Pancreas (tissue), 10 donors: ENCODE results near the gene PEMT. TPM values are rescaled to one million over a fixed set of nuclear protein-coding genes. Genes with fewer than 3 reads are reported as not detected.

Experiments used
- ATAC-seq, 4 donors: fragments of 200-7000 bp; cut with Tn5 transposase; one replicate each; pipeline versions ENCODE4 v1.8.0 to v1.9.1; 2020; ENCODE audit warnings: mild to moderate bottlenecking in 4 of 4, moderate library complexity in 4 of 4
- DNase-seq, 6 donors: peaks; one replicate each; pipeline ENCODE4 v3.0.0-alpha.2; 2020
- FAIRE-seq: peaks from 2 replicates; lab custom pipeline; 2012; peaks lifted over from hg19 to GRCh38; lab: Jason Lieb, UNC
- H3K27ac ChIP-seq, 4 donors: fragments of 200-600 bp; sonication (generic); 1 replicate in 3 of 4; 2 replicates in 1 of 4; pipeline versions ENCODE4 v1.5.0 to v1.8.0; 2020
- H3K27me3 ChIP-seq, 4 donors: fragments of 200-600 bp; one replicate each; pipeline ENCODE4 v1.8.0; 2021
- H3K36me3 ChIP-seq, 3 donors: fragments of 200-600 bp; sonication (generic) in 1 of 3; one replicate each; pipeline versions ENCODE4 v1.5.0 to v1.8.0; 2020 to 2021
- H3K4me1 ChIP-seq, 3 donors: fragments of 200-600 bp; one replicate each; pipeline ENCODE4 v1.8.0; 2021
- H3K4me3 ChIP-seq, 4 donors: fragments of 200-600 bp; sonication (generic) in 2 of 4; one replicate each; pipeline versions ENCODE4 v1.5.0 to v1.8.0; 2020 to 2021
- H3K9me3 ChIP-seq, 4 donors: fragments of 200-600 bp; one replicate each; pipeline ENCODE4 v1.8.0; 2021
- WGBS, 2 donors: extraction: QIAGEN DNeasy Blood & Tissue Kit; methylation state at CpG; one replicate each; pipeline ENCODE4 v1.1.7; 2013; 5-methylcytosine and 5-hydroxymethylcytosine counted together
- intact Hi-C, 3 donors: fragments of 100-400 bp; cut with DNase I; formaldehyde crosslinking; loops; one replicate each; pipeline versions ENCODE4 v1.11.1 to v1.14.2; 2022
- polyA plus RNA-seq, 2 donors: library from polyadenylated mRNA; stranded (reverse); fragments of 200-250 nt; gene quantifications; one replicate each; pipeline ENCODE4 v1.2.3, GENCODE V29; 2013
- total RNA-seq, 6 donors: library from RNA; stranded (reverse); fragmentation: NEBNext Ultra II Directional in 4 of 6; extraction: Animal tissue kit (Norgen Biotek cat#: 25700) in 4 of 6; gene quantifications; one replicate each; pipeline versions ENCODE4 v1.2.1 to v1.2.4, GENCODE V29; 2021 to 2023
- TF ChIP-seq, protein P1 (sequence below), 4 donors: fragments of 200-600 bp; sonication (generic) in 3 of 4; IDR thresholded peaks; one replicate each; pipeline versions ENCODE4 v1.5.0 to v1.8.0; 2021; ENCODE audit warnings: antibody characterized with exemption in 4 of 4
- donor health status: healthy with polysubstance abuse.
- donor health status: DM: no; HTN: no; CAD: no; lungs with moderate emphysema.
- donor health status: DM: no; HTN: no; CAD: no.
- donor health status: control.
- donor health status: control.
- donor health status: Bipolar disorder and iron deficiency.
- donor health status: DM: yes; HTN: yes; CAD: no.
- donor health status: DM: no; HTN: no; CAD: no.
- donor health status: DM: no; HTN: no; CAD: no.
- donor health status: DM: yes; HTN: yes; CAD: no.

The PEMT gene
- total and polyA plus RNA-seq, 8 donors = 14.8 to 109 (median 24.6) TPM

DNA sequence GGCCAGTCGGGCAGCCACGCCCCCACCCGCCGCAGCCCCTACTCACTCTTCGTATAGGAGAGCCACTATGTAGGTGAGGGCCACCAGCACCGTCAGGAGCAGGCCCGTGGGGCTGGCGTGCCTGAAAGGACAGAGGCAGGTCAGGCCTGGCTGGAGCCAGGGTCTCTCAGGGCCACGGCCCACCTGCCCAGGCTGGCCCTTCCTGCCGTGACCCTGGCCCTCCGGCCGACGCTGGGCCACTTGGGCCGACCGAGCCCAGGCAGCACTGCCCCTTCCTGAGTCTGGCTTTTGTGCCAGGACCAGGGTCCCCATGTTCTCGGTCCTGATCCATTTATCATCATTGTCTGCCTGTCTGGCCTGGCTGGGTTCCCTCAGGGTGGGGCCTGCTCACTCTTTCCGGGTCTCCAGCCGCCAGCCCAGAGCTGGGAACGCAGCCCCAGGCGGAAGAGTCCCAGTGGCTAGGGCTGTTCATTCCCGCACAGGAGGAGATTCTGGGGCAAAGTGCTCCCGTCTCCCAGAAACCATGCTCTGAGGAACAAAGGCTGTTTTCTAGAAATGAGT lies 85.2 kb downstream of the PEMT start:
- H3K27me3 ChIP-seq = no peaks in the 10 kb centered on the region
- WGBS, 2 donors = 75 to 80% methylated on average over 22 of the region's 22 CpGs
- intact Hi-C loops = no loop called here
- H3K36me3 ChIP-seq = no peaks in the 10 kb centered on the region
- peak overlapping the region; percentile 47 to 79 (median 67) for H3K27ac ChIP-seq
- DNase-seq = peak in 4 of 6 donors; percentile 42 to 75 (median 58)
- ATAC-seq = peak; percentile 60 to 77 (median 68)
- TF ChIP-seq, protein P1, sequence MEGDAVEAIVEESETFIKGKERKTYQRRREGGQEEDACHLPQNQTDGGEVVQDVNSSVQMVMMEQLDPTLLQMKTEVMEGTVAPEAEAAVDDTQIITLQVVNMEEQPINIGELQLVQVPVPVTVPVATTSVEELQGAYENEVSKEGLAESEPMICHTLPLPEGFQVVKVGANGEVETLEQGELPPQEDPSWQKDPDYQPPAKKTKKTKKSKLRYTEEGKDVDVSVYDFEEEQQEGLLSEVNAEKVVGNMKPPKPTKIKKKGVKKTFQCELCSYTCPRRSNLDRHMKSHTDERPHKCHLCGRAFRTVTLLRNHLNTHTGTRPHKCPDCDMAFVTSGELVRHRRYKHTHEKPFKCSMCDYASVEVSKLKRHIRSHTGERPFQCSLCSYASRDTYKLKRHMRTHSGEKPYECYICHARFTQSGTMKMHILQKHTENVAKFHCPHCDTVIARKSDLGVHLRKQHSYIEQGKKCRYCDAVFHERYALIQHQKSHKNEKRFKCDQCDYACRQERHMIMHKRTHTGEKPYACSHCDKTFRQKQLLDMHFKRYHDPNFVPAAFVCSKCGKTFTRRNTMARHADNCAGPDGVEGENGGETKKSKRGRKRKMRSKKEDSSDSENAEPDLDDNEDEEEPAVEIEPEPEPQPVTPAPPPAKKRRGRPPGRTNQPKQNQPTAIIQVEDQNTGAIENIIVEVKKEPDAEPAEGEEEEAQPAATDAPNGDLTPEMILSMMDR (IDR thresholded peaks at IDR 0.05) = no peak
- H3K4me1 ChIP-seq = no peaks in the 10 kb centered on the region
- H3K4me3 ChIP-seq = no peak overlapping the region
- no peak for FAIRE-seq
- no peaks in the 10 kb centered on the region for H3K9me3 ChIP-seq

DNA sequence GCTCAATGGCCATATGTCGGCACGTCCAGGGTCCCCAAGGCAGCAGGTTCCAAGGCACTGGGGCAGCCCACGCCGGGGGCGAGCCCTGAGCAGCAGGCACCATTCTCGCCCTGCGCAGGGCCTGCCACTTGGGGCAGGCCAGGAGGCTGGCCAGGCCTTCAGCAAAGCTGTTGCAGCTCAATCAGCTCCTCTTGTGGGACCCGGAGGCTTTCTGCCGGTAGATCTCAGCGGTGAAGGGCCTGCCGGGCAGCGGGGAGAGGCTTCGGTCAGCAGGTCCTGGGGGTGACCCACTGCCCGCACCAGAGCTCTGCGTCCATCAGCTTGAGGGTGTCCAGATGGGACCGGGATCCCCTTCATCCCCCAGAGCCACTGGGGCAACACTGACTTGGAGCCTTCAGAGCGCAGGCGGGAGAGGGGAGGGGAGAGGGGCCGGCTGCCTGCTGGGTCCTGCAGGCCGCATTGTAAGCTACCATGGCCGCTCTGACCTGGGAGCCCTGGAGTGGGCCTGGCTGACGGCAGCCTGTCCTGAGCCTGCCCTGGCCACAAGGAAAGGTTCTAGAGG lies 85.8 kb downstream of the PEMT start:
- no peak for ATAC-seq
- Histone ChIP-seq H3K4me3 (no peak overlapping the region), H3K36me3 (no peaks in the 10 kb centered on the region), H3K4me1 (no peaks in the 10 kb centered on the region), H3K27me3 (no peaks in the 10 kb centered on the region), H3K9me3 (no peaks in the 10 kb centered on the region), H3K27ac (peak overlapping the region in 2 of 4 donors; percentile 47 to 79)
- FAIRE-seq = no peak
- WGBS, 2 donors = 90 to 92% methylated on average over 20 to 22 of the region's 22 CpGs
- peak in 3 of 6 donors; percentile 14 to 75 (median 55) for DNase-seq
- TF ChIP-seq, protein P1 (IDR thresholded peaks at IDR 0.05) = no peak
- intact Hi-C loops = no loop called here

DNA sequence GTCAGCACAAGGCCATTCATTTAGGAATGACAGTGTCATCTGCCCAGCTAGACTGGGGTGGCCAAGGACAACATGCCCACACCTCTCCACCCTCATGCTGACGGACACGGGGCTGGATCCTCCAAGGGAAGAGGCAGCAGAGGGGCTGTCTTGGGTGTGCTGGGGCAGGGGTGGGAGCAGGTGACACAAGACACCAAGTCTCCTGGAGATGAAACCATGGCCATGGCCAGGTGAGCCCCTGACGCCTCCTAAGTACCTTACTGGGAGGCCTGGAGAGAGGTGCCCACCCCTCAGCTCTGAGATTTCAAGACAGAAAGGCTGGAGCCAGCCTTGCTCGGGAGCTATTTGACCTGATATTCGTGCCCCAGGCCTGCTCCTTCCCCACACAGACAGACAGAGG lies 86.4 kb downstream of the PEMT start:
- no peak for FAIRE-seq
- H3K27me3 ChIP-seq = no peaks in the 10 kb centered on the region
- peak in 1 of 6 donors; percentile 43 for DNase-seq
- intact Hi-C loops = no loop called here
- TF ChIP-seq, protein P1 (IDR thresholded peaks at IDR 0.05) = no peak
- H3K9me3 ChIP-seq = no peaks in the 10 kb centered on the region
- H3K36me3 ChIP-seq = no peaks in the 10 kb centered on the region
- no peak overlapping the region for H3K4me3 ChIP-seq
- no peaks in the 10 kb centered on the region for H3K4me1 ChIP-seq
- WGBS, 2 donors = 93 to 96% methylated on average over 5 of the region's 5 CpGs
- H3K27ac ChIP-seq = no peak overlapping the region
- no peak for ATAC-seq

DNA sequence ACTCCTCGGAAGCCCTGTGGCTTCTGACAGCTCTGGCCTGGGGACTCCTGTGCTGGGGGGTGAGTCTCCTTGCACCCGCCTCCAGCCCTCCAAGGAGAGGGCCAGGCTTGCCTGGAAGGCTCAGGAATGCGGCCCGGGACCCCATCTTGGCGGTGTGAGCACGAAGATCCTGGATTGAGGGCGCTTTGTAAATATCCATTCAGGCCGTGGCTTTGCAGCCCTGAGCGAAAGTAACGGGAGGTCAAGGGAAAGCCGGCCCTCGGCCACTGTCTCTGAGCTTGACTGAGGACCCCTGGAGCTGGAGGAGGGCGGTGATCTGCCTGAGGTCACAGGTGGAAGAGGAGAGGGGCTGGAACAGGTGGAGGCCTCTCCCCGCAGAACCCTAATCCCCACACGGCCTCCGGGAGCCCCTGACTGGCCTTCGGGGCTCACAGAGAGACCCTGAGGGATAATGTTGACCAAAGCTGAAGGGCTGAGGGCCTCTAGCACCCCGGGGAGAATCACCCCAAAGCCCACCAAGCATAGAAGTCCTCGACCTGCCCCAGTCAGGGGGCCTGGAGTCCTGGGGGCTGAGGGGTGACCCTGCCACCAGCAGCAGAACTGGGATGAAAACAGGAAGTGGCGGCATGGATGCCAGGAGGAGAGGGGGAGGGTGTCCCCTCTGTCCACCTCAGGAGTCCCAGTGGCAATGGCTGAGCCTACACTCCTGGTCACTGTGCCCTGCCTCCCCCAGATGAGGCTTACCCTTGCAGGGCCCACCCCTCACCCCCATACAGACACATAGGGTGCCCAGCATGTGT lies 87.0 kb downstream of the PEMT start:
- FAIRE-seq (no peak), ATAC-seq (no peak), DNase-seq (peak in 3 of 6 donors; percentile 9 to 59 (median 51))
- intact Hi-C loops = no loop called here
- TF ChIP-seq, protein P1 (IDR thresholded peaks at IDR 0.05) = no peak
- H3K4me3 ChIP-seq = no peak overlapping the region
- 80% methylated on average over 19 to 20 of the region's 20 CpGs for WGBS, 2 donors
- H3K36me3 ChIP-seq = no peaks in the 10 kb centered on the region
- H3K9me3 ChIP-seq = no peaks in the 10 kb centered on the region
- H3K4me1 ChIP-seq = no peaks in the 10 kb centered on the region
- H3K27me3 ChIP-seq = no peaks in the 10 kb centered on the region
- no peak overlapping the region for H3K27ac ChIP-seq
